ENCODE measurements around the gene KCTD18.

KCTD18 gene

DNA sequence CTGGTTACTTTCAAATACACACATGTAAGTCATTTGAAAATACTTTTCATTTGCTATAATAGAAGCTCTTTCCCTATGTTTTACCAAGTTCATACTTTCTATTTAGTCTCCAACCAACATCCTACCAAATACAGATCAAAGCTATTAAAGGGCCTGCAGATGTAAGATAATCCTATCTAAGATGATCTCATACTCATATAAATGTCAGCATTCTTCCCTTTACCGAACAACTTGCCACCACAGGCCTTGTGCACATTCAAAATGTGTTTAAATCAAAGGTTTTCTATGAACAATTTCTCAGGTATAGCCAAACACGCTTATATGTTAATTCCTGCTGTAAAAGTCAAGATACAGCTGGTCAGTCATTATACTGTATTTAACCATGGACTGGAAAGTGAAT lies 23.3 kb downstream of the KCTD18 start:
- no peak for DNase-seq (ENCODE audit: extremely low read depth in 1 of 2, low read depth in 1 of 2)

DNA sequence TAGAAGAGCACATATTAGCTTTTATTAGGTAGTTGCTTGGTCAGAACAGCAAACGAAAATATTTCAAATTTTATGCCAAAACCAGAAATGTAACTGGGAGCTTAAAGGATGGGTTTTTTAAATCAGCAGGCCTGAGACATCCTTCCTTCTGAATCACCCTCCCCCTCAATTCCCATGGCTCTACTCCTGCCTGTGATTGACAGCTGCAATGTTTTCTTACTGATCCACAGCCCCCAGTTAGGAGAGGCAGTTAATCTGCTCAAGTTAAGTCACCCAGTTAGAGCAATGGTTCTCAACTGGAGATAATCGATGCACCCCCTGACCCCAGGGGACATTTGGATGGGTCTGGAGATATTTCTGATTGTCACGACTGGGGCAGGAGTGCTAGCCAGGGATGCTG lies 24.9 kb downstream of the KCTD18 start:
- no peak for DNase-seq (ENCODE audit: extremely low read depth in 1 of 2, low read depth in 1 of 2)

DNA sequence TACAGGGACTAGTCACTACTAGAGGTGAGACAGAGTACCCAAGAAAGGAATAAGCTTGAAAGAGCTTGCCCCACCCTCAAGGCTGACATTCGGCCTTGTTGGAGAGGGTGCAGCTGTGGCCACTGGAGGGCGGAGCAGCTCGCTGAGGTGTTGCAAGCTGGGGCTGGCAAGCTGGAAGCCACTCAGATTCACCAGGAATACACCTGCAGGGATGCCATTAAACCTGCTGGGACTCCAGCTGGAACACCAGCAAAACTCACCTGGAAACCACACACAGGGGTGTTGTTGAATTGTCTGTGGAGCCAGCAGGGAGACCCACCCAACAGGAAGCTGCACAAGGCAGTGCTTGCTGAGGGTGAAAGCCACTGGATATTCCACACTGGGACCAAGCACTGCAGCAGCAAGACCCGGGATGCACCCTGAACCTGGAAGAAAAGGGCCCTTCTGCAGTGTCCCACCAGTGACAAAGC lies 26.1 kb downstream of the KCTD18 start:
- DNase-seq (ENCODE audit: extremely low read depth in 1 of 2, low read depth in 1 of 2), result no peak

DNA sequence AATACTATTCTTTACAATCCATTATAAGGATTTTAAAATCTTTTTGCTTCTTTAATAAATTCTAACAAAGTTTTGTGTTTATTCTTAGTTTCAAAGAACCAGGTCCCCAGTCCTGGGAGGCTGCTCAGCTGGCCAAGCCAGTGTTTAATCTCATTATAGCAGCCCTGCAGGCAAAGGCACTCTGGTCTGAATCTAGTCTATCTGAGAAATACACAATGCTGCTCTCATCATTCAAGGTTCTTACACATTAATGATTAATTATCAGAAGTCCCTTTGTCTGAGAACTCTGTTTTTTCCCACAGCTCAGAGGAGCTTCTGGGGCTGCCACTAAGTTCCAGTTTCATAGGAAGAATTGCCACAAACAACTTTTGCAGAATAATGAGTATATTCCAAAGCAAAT lies 27.7 kb downstream of the KCTD18 start:
- no peak for DNase-seq (ENCODE audit: extremely low read depth in 1 of 2, low read depth in 1 of 2)

DNA sequence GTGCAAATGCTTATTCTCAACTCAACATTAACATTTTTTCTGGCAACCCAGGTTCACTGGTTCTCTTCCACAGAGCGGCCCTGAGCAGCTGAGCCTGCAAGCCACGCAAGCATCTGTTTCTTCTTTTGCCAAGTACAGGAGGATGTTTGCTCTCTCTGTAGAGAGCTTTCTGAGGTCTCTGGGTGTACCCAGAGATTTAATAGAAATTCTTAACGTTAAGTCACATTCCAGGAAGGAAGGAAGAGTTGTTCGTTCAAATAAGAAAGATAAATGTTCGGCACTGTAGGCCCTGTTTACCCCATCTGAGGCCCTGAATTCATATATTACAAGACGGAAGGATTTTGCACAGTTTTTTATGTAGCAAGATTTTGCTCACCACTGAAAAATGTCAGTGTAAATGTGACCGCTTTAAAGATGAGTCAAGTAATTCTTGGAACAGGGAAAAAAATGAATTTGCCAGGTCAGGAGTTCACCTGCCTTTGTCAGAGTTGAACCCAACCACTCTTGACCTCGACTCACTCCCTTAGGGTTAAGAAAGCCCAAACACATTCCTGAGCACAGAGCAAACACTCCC lies 30.1 kb downstream of the KCTD18 start:
- DNase-seq (ENCODE audit: extremely low read depth in 1 of 2, low read depth in 1 of 2), result no peak

DNA sequence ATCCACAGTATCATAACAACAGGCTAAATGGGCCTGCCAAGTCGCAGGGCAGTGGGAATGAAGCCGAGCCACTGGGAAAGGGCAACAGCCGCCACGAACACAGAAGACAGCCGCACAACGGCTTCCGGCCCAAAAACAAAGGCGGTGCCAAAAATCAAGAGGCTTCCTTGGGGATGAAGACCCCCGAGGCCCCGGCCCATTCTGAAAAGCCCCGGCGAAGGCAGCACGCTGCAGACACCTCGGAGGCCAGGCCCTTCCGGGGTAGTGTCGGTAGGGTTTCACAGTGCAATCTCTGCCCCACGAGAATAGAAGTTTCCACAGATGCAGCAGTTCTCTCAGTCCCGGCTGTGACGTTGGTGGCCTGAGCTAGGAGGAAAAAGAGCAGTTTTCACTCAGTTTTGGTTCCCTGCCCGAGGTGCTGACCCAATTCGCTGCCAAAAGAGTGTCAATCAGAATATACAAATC lies 32.2 kb downstream of the KCTD18 start:
- no peak for DNase-seq (ENCODE audit: extremely low read depth in 1 of 2, low read depth in 1 of 2)

DNA sequence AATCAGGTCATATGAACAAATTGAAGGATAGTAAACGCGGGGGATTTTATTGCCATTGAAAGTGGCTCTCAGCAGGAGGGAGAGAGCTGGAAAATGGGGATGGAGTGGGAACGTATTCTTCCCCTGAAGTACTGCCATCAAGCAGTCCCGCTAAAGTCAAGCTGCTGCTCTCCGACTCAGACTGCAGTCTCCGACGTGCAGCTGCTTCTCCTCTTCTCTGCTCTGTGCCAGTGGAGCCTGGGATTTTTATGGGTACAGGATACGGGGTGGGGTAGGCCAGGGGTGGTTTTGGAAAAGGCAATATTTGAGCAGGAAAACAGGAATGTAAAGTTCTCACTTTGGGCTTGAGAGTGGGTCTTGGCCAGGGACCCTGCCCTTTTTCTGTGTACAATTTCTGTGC lies 33.0 kb downstream of the KCTD18 start:
- DNase-seq (ENCODE audit: extremely low read depth in 1 of 2, low read depth in 1 of 2), result no peak

DNA sequence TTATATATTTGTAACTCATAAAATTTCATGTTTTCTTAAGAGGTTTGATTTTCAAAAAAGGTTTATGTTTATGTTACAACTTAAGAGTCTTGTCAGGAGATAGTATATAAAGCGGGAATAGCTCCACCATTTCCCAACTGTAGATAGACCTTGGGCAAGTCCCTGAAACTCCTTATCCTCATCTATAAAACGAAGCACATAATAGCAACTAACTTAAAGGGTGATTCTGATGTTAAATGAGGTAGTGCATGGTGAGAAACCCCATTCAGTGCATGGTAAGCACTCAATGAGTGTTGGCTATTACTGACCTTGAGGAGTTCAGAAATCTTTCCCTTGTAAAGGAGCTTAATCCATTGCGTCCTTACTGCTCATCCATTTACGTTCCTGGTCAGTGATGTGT lies 34.1 kb downstream of the KCTD18 start:
- DNase-seq (ENCODE audit: extremely low read depth in 1 of 2, low read depth in 1 of 2), result no peak

DNA sequence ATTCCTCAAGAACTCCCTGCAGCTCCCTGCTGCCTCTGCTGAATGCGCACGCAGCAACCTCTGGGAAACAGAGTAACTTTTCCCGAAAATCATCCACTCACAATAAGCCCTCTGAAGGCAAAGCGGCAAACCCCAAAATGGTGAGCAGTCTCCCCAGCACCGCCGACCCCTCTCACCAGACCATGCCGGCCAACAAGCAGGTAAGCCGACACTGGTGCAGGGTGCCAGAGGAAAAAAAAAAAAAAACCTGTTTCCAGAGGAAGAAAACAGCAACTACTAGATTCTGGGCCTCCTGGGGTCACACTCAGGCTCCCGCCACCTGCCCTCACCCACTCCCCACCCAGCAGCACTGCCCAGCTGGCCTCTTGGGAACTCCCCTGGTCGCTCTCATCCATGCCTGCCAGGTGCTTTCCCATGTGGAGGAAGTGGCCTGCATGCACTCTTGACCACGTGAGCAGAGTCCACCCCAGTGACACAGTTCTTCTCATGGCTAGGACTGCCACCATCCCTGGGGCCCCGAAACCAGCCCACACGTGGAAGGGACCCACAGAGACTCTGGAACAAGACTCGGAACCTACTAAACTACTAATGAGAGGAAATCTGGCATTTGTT lies 36.9 kb downstream of the KCTD18 start:
- no peak for DNase-seq (ENCODE audit: extremely low read depth in 1 of 2, low read depth in 1 of 2)

DNA sequence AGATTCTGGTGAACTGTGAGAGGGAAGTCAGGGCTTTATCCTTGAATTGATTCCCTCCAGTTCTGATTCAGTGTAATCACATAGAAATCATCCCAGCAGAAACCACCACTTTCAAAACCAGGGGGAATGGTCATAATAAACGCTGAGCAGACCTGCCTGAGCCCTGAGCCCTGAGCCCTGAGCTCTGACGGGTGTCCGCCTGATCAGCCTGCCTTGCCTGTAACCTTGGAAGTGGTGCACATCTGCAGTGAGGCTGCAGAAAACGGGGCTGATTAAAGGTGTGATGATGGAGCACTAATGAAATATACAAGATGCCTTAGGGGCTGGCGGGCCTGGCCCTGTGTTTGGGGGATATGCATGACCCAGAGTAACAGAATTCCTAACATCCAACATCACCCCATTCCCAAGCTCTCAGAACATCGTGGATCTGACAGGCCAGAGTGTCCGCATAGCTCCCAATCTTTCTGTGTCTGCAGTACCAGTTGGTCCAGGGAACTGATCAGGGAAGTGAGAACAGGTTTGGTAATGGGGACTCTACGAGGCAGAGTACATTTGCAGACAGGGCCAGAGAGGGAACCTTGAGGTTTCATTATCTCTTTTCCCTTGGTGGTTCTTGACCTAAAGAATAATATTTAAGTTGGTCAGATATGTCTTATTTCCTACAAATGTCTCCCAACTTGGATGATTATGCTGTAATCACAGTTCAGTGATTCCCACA lies 37.8 kb downstream of the KCTD18 start:
- no peak for DNase-seq (ENCODE audit: extremely low read depth in 1 of 2, low read depth in 1 of 2)

DNA sequence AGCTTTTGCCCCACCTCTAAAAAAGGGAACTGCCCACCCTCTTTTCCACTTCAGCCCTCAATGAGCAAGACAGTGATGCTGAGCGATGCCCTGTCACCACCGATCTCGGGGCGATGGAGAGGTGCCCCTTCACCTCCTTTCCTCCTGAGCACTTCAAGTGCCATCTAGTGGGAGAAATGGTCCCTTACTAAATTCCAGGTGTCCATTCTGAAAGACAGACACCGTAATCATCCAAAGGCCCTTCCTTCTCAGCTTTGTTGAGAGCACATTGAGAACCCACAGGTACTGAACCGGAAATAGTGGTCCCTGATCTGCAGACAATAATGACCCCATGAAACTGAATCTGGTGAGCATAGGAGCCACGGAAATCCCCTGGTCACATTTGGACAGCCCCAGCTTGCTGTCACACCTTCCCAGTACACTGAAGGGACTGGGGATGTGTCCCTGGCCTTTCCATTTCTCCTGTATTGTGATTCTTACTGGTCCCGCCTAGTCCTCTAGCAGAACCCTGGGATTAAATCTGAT lies 38.5 kb downstream of the KCTD18 start:
- peak in 1 of 2 donors; percentile 34 for DNase-seq (ENCODE audit: extremely low read depth in 1 of 2, low read depth in 1 of 2)

DNA sequence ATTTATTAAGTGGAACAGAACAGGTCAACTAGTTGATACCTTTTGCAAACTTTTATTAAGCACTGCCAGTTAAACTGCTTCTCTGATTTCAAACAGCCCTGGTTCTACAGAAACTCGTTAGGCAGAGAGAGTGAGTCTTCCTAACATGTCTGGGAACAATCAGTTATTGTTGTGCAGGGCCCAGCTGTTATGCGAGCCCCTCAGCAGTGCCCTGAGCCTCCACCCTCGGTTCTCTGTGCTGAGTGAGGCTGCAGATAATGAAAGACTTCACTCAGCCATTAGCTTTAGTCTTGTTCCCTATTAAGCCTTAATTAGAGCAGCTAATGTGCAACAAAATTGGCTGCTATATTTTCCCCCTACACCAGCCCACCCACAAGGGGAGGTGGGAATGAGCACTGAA lies 39.6 kb downstream of the KCTD18 start:
- no peak for DNase-seq (ENCODE audit: extremely low read depth in 1 of 2, low read depth in 1 of 2)

DNA sequence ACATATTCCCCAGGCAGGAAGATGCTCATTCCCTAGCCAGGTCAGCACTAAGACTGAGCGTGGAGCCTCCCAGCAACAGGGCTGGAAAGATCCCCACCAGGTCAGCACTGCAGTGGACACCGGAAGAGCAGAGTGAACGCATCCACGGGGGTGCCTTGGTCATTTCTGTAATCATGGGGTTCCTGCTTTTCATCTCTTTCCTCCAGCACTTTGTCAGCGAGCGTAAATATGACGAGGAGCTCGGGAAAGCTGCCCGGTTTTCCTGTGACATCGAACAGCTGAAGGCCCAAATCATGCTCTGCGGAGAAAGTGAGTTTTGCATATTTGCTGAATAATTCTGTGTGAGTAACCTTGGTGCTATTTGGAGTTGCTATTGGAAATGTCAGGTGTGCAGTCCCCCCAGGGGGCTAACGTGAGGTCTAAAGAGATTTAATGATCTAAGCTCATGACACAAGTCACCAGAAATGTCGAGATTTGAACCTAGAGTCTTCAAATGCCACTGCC lies 40.1 kb downstream of the KCTD18 start:
- DNase-seq (ENCODE audit: extremely low read depth in 1 of 2, low read depth in 1 of 2), result no peak

DNA sequence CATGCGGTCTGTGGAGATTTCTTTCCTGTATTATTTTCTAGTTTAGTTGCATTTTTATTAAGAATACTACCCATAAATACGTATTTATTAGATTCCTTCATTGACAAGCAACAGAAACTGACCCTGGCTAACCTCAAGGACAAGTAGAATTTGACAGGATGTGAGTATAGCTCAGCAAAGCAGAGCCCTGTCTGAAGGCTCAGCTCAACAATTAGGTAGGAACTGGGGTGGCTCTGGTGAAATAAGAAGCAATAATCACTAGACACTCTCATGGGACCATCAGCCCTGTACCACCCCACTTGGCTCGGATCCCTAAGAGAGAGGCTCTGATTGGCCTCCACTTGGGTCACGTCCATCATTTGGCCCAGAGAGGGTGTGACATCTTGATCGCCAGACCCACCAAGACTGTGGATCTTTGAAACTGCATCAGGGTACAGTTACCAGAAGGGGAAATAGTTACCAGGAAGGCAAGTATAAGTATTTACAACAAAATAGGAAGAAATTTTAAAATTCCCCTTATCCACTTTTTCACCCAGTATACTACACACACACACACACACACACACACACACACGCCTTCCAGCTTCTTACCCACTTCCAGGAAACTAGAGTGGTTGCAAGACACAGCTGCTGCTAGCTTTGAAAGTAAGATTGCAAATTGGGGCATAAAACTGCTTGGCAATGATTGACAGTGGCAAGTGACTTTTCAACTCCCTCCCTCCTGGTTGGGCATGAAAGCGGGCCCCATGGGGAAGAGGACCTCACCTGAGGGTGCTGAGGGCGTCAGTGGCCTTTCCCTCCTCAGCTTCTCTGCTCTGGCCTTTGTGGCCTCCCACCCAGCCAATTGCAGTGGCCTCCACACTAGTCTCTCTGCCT lies 41.8 kb downstream of the KCTD18 start:
- no peak for DNase-seq (ENCODE audit: extremely low read depth in 1 of 2, low read depth in 1 of 2)

DNA sequence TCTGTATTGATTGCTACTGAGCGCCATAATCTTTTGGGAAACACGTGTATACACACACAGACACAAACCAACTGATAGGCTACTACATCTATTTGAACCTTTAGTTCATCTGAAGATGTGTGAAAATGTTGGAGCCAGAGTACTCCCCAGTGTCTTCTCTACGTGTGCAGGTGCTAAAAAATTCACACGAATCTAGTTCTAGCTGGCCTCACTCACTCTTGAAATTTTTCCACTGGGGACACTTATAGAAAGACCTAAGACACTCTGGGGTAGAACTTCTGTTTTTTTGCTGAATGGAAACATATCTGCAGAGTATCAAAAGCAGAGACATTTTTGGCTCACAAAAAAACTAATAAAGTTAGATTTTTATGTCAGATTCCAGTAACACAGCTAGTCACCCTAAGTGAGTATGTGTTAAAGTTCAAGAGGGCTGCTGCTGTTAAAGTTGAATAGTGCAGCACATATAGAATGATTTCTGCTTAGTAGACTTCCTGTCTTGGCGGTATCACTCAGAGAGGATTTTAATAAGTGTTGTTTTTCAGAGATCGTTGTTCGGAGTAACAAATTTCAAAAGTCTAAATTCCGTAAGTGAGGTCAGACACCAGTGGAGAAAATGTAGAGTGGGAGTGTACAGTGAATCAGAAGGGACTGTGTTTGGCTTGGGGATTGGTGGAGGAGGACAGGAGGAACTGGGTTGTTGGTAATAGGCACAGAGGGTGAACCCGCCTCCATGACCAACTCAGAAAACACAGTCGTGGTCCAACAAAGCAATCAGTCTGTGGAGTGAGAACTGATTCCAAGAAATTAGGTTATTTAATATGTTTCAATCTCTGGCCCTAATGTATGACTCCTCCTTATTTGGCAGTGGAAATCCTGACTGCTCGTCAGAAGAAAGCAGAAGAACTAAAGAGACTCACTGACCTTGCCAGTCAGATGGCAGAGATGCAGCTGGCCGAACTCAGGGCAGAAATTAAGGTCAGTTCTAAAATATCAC lies 43.1 kb downstream of the KCTD18 start:
- DNase-seq (ENCODE audit: extremely low read depth in 1 of 2, low read depth in 1 of 2), result peak in 1 of 2 donors; percentile 34

DNA sequence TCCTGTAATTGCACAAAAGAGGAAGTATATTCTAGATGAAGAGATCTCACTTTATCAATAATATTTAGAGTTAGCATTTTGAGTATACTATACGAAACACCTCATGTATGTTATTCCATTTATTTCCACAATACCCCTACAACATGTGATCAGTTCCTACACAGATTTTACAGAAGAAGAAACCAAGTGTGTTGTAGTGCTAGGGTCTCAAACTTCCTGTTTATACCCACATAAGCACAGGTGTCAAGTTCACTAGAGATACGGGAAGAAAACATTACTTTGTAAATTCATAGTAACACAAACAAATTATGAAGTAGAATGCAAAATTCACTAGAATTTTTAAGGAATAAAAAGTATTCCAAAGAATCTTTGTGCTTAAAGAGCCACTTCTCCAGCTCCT lies 46.4 kb downstream of the KCTD18 start:
- DNase-seq (ENCODE audit: extremely low read depth in 1 of 2, low read depth in 1 of 2), result no peak

DNA sequence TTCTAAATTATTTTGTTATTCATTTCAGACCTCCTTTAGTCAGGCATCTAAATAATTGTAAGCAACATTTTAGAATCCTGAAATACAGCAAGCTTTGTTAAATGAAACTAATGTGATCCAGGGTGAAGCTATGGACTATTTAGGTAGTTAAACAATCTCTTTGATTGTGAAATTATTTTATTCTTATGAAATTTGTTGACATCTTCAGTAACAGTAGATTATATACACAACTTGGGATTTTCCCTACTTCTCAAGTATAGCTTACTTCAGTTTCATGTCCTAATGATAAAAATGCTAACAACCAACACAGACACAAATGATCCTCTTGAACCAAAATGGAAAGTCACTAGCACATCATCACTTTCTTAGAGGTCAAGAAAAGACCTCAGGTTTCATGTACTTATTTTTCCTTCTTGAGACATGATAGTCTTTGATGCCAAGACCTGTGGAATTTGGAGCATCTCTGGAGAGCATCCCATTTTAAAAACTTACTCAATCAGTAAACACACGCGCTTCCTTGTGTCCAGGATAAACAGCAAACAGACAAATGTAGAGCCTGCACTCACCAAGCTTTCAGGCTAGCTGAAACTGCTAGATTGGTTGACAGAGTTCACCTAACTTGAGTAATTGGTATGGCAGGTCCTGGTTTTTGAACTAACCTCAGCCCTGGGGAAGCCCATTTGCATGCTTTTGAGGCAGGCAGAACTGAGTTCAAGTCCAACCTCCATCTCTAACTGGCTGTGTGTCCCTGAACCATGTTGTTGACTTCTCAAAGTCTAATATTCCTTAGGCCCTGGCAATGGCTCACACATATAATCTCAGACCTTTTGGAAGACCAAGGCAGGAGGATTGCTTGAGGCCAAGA lies 47.8 kb downstream of the KCTD18 start:
- DNase-seq (ENCODE audit: extremely low read depth in 1 of 2, low read depth in 1 of 2), result no peak

DNA sequence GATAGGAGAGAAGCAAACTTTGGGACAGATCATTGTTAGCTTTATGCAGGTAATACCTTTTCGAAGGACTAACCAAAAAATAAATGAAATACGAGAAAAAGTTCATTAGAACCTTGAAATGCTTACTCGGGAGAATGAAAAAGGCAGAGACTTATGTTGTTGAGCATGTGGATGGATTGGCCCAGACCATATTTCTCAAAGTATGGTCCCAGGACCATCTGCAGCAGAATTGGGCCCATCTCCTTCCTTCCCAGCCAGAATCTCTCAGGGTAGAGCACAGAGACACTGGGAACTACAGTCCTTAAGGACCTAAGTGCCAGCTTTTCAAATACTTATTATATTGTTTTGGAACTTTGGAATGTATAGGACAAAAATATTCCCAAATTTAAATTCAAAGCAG lies 50.8 kb downstream of the KCTD18 start:
- no peak for DNase-seq (ENCODE audit: extremely low read depth in 1 of 2, low read depth in 1 of 2)

DNA sequence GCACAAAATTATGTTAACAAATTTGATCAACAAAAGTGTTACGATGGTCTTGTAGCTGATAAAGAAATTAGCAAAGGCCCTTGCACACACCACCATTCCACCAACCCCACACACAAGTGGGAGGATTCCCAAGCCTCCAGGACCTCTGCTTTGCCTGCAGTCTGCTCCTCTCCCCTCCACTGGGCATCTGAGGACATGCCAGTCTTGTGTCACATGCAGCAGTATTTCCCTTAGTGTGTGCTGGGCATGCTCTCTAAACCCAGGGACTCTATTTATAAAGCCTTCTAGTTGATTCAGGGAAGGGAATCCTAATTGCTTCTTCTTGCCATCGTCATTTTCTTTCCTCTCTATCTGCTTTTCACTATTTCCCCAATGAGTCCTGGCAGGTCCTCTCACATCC lies 53.3 kb downstream of the KCTD18 start:
- no peak for DNase-seq (ENCODE audit: extremely low read depth in 1 of 2, low read depth in 1 of 2)

All from stimulated activated CD8-positive, alpha-beta memory T cell treated with anti-CD3 and anti-CD28 coated beads, Interleukin-7, amount 100 ng/mL, for 48 hours (primary cell).